NCI-H2227 (cell line): ENCODE measurements around the gene SLC12A8.

ENCODE experiments used
- DNase-seq: peaks from one replicate; lab custom pipeline; 2025; ENCODE audit not compliant: unreplicated experiment; lab: John Stamatoyannopoulos, UW

Gene SLC12A8

GRCh38 chr3:125140818-125141595 is 71.5 kb downstream of the SLC12A8 start:
- no peak for DNase-seq

- DNase-seq = no peak
These were observed 72.3 kb downstream of the SLC12A8 start for GRCh38 chr3:125140011-125140817.

- no peak for DNase-seq
These were observed 73.2 kb downstream of the SLC12A8 start for GRCh38 chr3:125139386-125139785.

GRCh38 chr3:125137358-125138033 is 75.1 kb downstream of the SLC12A8 start:
- DNase-seq = no peak

GRCh38 chr3:125136966-125137357 is 75.6 kb downstream of the SLC12A8 start:
- DNase-seq = no peak

- DNase-seq = no peak
These were observed 76.0 kb downstream of the SLC12A8 start for GRCh38 chr3:125136515-125136914.

- DNase-seq = no peak
These were observed 77.6 kb downstream of the SLC12A8 start for GRCh38 chr3:125134952-125135351.

- DNase-seq = no peak
These were observed 79.7 kb downstream of the SLC12A8 start for GRCh38 chr3:125132815-125133214.

- DNase-seq = peak; percentile 8
These were observed 83.0 kb downstream of the SLC12A8 start for GRCh38 chr3:125129512-125129997.

- no peak for DNase-seq
These were observed 83.6 kb downstream of the SLC12A8 start for GRCh38 chr3:125128861-125129501.

GRCh38 chr3:125126323-125126722 is 86.2 kb downstream of the SLC12A8 start:
- DNase-seq = no peak

GRCh38 chr3:125125821-125126245 is 86.7 kb downstream of the SLC12A8 start:
- DNase-seq = no peak

GRCh38 chr3:125123451-125124305 is 88.9 kb downstream of the SLC12A8 start:
- peak; percentile 12 for DNase-seq

GRCh38 chr3:125121246-125122010 is 91.1 kb downstream of the SLC12A8 start:
- no peak for DNase-seq

- no peak for DNase-seq
These were observed 92.0 kb downstream of the SLC12A8 start for GRCh38 chr3:125120379-125121122.

GRCh38 chr3:125119752-125120378 is 92.7 kb downstream of the SLC12A8 start:
- DNase-seq = no peak

- DNase-seq = no peak
These were observed 93.9 kb downstream of the SLC12A8 start for GRCh38 chr3:125118600-125118999.

- no peak for DNase-seq
These were observed 94.8 kb downstream of the SLC12A8 start for GRCh38 chr3:125117631-125118191.
